22Rv1 (cell line): ENCODE data around the gene APOM.

Experiments
- H3K27ac ChIP-seq: fragments of 450-650 bp; 2 replicates; pipeline ENCODE4 v1.5.1; 2017
- ZFX ChIP-seq: fragments of 450-650 bp; IDR thresholded peaks from 2 replicates; pipeline ENCODE4 v1.6.1; 2017; ENCODE audit warnings: antibody characterized with exemption, borderline replicate concordance
- TF ChIP-seq, protein P1 (sequence below): fragments of 450-650 bp; IDR thresholded peaks from 2 replicates; pipeline ENCODE4 v1.5.1; 2017; ENCODE audit warnings: mild to moderate bottlenecking

The APOM gene

DNA sequence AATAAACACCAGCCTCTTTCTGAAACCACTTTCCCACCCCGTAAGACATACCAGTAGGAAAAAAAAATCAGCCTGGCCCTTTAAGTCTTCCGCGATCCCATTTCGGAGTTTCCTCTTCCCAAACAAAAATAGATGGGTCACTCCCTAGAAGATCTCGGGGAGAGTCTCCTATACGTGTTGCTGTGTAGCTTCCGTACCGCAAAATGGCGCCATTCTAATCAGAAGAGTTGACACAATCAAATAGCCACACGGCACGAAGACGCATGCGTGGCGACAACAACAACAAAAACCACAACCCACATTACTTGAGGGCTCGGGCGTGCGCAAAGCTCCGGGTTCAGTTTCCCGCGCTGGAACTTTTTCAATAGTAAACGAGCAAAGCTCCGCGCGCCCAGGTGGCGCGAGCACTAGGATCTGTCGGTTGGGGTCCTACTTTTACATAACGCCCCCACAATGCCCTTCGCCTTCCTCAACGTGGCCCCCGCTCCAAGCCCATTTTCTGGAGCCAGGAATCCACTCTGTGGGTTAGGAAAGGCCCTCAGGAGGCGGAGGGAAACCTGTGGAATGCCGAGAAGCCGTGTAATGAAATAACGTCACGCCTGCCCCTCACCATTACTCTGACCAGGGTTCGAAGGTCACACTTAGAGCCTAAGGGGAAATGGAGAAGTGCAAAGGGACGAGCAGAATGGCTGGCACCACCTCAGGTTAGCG, 9.3 kb downstream of the APOM start, which contains the start of gene GPANK1:
Gene GPANK1, minus strand, starts transcription at position 208 of the 711 bp plus-strand sequence. CDS start 519 bp downstream, outside the sequence.
- TF ChIP-seq, protein P1, sequence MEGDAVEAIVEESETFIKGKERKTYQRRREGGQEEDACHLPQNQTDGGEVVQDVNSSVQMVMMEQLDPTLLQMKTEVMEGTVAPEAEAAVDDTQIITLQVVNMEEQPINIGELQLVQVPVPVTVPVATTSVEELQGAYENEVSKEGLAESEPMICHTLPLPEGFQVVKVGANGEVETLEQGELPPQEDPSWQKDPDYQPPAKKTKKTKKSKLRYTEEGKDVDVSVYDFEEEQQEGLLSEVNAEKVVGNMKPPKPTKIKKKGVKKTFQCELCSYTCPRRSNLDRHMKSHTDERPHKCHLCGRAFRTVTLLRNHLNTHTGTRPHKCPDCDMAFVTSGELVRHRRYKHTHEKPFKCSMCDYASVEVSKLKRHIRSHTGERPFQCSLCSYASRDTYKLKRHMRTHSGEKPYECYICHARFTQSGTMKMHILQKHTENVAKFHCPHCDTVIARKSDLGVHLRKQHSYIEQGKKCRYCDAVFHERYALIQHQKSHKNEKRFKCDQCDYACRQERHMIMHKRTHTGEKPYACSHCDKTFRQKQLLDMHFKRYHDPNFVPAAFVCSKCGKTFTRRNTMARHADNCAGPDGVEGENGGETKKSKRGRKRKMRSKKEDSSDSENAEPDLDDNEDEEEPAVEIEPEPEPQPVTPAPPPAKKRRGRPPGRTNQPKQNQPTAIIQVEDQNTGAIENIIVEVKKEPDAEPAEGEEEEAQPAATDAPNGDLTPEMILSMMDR, result no peak
- TF ChIP-seq ZFX, result no peak
- peak within 1 kb of the TSS; percentile 99 for H3K27ac ChIP-seq

GRCh38 chr6:31665501-31666336, 10.0 kb downstream of the APOM start, which contains the start of gene CSNK2B:
TSS of gene CSNK2B (plus strand) at chr6:31666080. CDS start at chr6:31666832, 752 bp downstream.
- TF ChIP-seq ZFX, result no peak
- TF ChIP-seq, protein P1, result no peak
- peak within 1 kb of the TSS; percentile 99 for H3K27ac ChIP-seq

GRCh38 chr6:31666337-31666965, 10.8 kb downstream of the APOM start:
- peak overlapping the region; percentile 99 for H3K27ac ChIP-seq
- no peak for TF ChIP-seq ZFX

- TF ChIP-seq ZFX, result no peak
- TF ChIP-seq, protein P1, result no peak
- no peak within 1 kb of the TSS for H3K27ac ChIP-seq
Measured at GRCh38 chr6:31669676-31670075, 14.0 kb downstream of the APOM start, which contains the start of gene LY6G5B. TSS of gene LY6G5B (plus strand) at chr6:31669976. CDS start at chr6:31670951, 975 bp downstream.

GRCh38 chr6:31676322-31676903, 20.7 kb downstream of the APOM start:
- TF ChIP-seq, protein P1, result no peak
- no peak overlapping the region for H3K27ac ChIP-seq

DNA sequence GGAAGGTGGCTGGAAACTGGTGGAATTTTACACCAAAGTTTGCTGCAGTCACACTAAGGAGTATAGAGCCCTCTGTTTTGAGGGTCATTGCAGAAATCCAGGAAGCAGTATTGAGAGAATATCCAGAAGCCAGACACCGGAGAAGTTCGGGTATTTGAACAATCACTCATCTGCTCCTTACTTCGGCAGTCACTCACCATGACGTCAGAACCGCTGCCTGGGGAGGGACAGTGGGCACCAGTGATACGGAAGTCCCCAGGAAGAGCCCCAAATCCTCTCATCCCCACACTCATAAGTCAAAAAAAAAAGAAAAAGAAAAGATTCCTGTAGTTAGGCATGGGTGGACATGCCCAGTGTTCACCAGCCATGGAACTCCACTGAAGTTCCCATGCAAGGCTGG, 21.2 kb downstream of the APOM start:
- no peak overlapping the region for H3K27ac ChIP-seq
- TF ChIP-seq, protein P1, result no peak
- no peak for TF ChIP-seq ZFX

- TF ChIP-seq, protein P1, result no peak
- TF ChIP-seq ZFX, result no peak
- no peak overlapping the region for H3K27ac ChIP-seq
Measured at GRCh38 chr6:31677955-31678354, 22.3 kb downstream of the APOM start.
